GM19395 (cell line): ENCODE results near the gene ITGA8.
"Not testable (repeated sequence)": the region's sequence is repeated elsewhere in the genome, so short reads cannot be mapped to it uniquely, and the experiment has no call there.

ENCODE experiments used
- ATAC-seq: cut with Tn5 transposase; IDR thresholded peaks from one replicate; pipeline ENCODE4 v1.9.1; 2021; ENCODE audit warnings: mild to moderate bottlenecking, moderate library complexity; ENCODE audit not compliant: unreplicated experiment

ITGA8 gene

GRCh38 chr10:15510963-15511362 lies 208.8 kb downstream of the ITGA8 start:
- no peak for ATAC-seq

- no peak for ATAC-seq
Measured at GRCh38 chr10:15505329-15505728, 214.4 kb downstream of the ITGA8 start.

GRCh38 chr10:15504101-15504840 lies 215.5 kb downstream of the ITGA8 start:
- ATAC-seq, result no peak

- no peak for ATAC-seq
Measured at GRCh38 chr10:15494850-15495506, 224.7 kb downstream of the ITGA8 start.

GRCh38 chr10:15491856-15492642 lies 227.7 kb downstream of the ITGA8 start:
- ATAC-seq, result no peak

- no peak for ATAC-seq
Measured at GRCh38 chr10:15489431-15489830, 230.3 kb downstream of the ITGA8 start.

- no peak for ATAC-seq
Measured at GRCh38 chr10:15487376-15487775, 232.3 kb downstream of the ITGA8 start.

GRCh38 chr10:15486404-15486803 lies 233.3 kb downstream of the ITGA8 start:
- ATAC-seq, result no peak

- ATAC-seq, result no peak
Measured at GRCh38 chr10:15485684-15486316, 233.9 kb downstream of the ITGA8 start.

- ATAC-seq, result no peak
Measured at GRCh38 chr10:15485027-15485426, 234.7 kb downstream of the ITGA8 start.

GRCh38 chr10:15484128-15484527 lies 235.6 kb downstream of the ITGA8 start:
- no peak for ATAC-seq

GRCh38 chr10:15483215-15484075 lies 236.3 kb downstream of the ITGA8 start:
- no peak for ATAC-seq

- ATAC-seq, result no peak
Measured at GRCh38 chr10:15482156-15482555, 237.6 kb downstream of the ITGA8 start.

- ATAC-seq, result no peak
Measured at GRCh38 chr10:15478950-15479349, 240.8 kb downstream of the ITGA8 start.

- ATAC-seq, result no peak
Measured at GRCh38 chr10:15478429-15478828, 241.3 kb downstream of the ITGA8 start.

- no peak for ATAC-seq
Measured at GRCh38 chr10:15476337-15476736, 243.4 kb downstream of the ITGA8 start.

- ATAC-seq, result not testable (repeated sequence)
Measured at GRCh38 chr10:15475439-15475838, 244.3 kb downstream of the ITGA8 start.

- ATAC-seq, result no peak
Measured at GRCh38 chr10:15474671-15475070, 245.1 kb downstream of the ITGA8 start.

- no peak for ATAC-seq
Measured at GRCh38 chr10:15473396-15473767, 246.3 kb downstream of the ITGA8 start.
